NCI-H128 (cell line): ENCODE measurements around the gene PLCB1.

Experiments
- DNase-seq: peaks from one replicate; lab custom pipeline; 2025; ENCODE audit not compliant: unreplicated experiment; lab: John Stamatoyannopoulos, UW

Gene PLCB1

GRCh38 chr20:8673116-8673515 is 541.0 kb downstream of the PLCB1 start:
- DNase-seq: no peak

DNA sequence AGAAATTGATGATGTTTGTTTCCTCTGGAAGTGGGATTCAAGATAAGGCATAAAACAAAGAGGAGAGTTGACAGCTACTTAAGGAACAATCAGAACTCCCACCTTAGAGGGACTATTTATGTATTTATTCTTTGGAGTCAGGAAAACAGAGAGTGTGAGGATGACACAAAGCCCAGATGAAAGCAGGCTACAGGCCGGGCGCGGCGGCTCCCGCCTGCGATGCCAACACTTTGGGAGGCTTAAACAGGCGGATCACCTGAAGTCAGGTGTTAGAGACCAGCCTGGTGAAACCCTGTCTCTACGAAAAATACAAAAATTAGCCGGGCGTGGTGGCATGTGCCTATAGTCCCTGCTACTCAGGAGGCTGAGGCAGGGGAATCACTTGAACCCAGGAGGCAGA is 543.8 kb downstream of the PLCB1 start:
- DNase-seq: no peak

- DNase-seq: no peak
Measured at GRCh38 chr20:8678098-8678776, 546.2 kb downstream of the PLCB1 start.

- no peak for DNase-seq
Measured at GRCh38 chr20:8689337-8689736, 557.3 kb downstream of the PLCB1 start.

- no peak for DNase-seq
Measured at GRCh38 chr20:8690074-8690473, 558.0 kb downstream of the PLCB1 start.

- DNase-seq: no peak
Measured at GRCh38 chr20:8693709-8694108, 561.6 kb downstream of the PLCB1 start.

DNA sequence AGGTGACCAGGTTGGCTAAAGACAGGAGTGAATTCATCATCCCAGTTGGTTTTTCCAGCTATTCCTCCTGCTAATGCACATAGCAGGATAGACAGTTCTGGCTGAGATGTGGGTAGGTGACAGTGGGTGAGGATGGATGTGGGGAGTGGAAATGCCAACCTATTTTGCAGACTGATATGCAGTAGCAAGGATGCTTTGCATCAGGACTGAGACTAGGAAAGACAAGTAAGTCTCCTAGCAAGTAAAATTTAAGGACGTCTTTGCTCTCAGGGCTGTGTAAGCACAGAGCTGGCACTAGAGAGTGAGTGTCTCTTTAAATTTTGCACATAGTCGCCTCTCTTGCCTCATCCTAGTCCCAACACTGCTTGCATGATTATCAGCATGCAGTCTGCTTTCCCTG is 568.7 kb downstream of the PLCB1 start:
- no peak for DNase-seq

GRCh38 chr20:8706961-8707700 is 575.1 kb downstream of the PLCB1 start:
- no peak for DNase-seq

- DNase-seq: no peak
Measured at GRCh38 chr20:8709627-8710026, 577.6 kb downstream of the PLCB1 start.

GRCh38 chr20:8711501-8711900 is 579.4 kb downstream of the PLCB1 start:
- DNase-seq: no peak

- DNase-seq: no peak
Measured at GRCh38 chr20:8714206-8714605, 582.1 kb downstream of the PLCB1 start.

DNA sequence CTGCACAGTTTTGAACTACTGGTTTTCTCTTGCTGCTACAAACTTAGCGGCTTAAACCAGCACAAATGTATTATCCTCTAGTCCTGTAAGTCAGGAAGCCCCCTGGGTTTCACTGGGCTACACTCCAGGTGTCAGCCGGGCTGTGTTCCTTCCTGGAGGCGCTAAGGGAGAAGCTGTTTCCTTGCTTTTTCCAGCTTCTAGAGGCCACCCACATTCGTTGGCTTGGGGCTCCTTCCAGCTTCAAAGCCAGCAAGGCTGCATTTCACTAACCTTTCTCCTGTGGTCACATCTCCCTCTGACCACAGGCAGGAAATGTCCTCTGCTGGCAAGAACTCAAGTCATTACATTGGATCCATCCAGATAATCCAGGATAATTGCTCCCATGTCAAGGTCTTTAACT is 586.2 kb downstream of the PLCB1 start:
- no peak for DNase-seq

- no peak for DNase-seq
Measured at GRCh38 chr20:8720089-8720488, 588.0 kb downstream of the PLCB1 start.

- peak; percentile 30 for DNase-seq
Measured at GRCh38 chr20:8721098-8721497, 589.0 kb downstream of the PLCB1 start.

DNA sequence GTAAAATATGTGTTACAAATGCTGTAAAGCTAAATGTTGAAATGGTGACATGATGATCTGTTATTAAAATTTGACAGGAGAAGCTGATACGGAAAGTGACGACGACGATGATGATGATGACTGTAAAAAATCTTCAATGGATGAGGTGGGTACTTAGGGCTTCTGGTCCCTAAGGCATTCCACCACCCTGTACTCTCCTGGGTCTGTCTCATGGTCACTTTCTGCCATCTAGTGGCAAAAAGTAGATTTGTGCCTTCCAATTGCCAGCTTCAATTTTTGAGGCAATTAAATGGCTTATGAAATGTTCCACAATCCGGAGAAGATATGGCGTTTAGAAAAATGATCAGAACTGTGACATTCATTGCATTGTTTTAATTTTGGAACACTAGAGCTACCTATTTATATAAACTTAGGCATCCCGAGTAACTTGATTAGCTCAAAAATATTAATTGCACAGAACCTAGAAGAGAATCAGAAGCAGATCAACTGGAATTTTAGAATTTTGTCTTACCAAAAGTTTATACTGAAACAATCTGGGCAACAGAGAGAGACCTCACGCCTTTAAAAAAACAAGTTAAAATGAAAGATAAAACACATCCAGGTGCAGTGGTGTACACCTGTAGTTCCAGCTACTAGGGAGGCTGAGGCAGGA is 590.3 kb downstream of the PLCB1 start:
- DNase-seq: peak; percentile 47

DNA sequence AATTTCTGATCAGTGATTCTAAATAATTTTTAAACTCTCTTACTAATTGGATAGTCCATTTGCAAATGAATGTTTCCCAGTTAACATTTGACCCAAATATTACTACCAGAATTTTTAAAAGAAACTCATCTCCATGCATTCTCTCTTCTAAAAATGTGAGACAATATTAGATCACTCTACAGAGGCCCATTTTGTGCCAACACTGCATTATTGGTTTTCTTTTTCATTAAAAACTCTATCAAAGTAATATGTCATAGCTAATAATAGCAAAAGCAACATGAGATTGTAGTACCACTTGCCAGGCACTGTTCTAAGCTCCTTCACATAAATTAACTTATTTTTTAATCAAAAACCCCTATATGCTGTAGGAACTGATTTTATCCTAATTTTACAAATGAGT is 591.2 kb downstream of the PLCB1 start:
- no peak for DNase-seq

DNA sequence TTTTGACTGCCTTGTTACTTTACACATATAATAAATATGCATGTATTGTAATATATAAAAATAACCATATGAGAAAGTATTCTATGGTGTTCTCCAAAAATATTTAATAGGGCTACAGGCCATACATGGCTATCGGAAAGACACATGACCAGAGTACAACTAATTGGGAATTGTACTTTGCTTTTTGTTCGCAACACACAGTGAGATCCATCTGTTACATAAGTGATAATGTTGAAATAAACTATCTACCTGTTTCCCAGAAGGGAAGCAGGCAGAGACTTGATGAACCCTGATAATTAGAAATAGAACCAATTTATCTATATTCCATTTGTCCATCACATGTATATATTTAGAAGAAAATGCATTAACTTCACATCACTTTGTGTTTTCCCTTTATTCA is 592.8 kb downstream of the PLCB1 start:
- DNase-seq: no peak

DNA sequence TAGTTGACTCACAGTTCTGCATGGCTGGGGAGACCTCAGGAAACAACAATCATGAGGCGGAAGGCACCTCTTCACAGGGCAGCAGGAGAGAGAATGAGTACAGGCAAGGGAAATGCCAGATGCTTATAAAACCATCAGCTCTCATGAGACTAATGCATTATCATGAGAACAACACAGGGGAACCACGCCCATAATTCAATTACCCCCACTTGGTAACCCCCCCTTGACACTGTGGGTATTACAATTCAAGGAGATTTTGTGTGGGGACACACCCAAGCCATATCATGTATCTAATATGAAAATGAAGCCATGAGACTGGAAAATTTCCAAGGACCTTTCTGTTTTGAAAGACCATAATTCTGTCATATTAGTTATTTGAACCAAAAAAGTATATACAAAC is 594.4 kb downstream of the PLCB1 start:
- DNase-seq: no peak

DNA sequence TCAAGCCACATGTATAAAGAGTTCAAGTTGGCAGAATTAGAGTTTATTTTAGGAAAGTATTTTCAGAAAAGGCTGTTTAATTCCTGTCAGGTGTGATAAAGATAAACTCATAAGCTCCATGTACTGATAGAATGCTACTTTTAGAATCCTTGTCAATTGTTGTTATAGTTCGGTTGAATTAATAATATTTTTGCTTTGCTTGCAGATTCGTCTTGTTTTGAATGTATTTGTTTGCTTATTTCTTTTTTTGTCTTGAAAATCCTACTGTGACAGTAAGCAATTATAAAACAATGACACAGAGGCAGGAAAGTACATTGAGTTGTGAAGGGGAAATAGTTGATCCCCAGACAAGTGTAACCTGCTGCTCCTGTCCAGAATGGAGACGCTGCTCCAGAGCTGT is 602.9 kb downstream of the PLCB1 start:
- DNase-seq: no peak

- no peak for DNase-seq
Measured at GRCh38 chr20:8735674-8736073, 603.6 kb downstream of the PLCB1 start.

- DNase-seq: no peak
Measured at GRCh38 chr20:8740265-8740664, 608.2 kb downstream of the PLCB1 start.

- no peak for DNase-seq
Measured at GRCh38 chr20:8744228-8744844, 612.3 kb downstream of the PLCB1 start.
